Measurements from ENCODE around the gene EMC9.

Gene EMC9

DNA sequence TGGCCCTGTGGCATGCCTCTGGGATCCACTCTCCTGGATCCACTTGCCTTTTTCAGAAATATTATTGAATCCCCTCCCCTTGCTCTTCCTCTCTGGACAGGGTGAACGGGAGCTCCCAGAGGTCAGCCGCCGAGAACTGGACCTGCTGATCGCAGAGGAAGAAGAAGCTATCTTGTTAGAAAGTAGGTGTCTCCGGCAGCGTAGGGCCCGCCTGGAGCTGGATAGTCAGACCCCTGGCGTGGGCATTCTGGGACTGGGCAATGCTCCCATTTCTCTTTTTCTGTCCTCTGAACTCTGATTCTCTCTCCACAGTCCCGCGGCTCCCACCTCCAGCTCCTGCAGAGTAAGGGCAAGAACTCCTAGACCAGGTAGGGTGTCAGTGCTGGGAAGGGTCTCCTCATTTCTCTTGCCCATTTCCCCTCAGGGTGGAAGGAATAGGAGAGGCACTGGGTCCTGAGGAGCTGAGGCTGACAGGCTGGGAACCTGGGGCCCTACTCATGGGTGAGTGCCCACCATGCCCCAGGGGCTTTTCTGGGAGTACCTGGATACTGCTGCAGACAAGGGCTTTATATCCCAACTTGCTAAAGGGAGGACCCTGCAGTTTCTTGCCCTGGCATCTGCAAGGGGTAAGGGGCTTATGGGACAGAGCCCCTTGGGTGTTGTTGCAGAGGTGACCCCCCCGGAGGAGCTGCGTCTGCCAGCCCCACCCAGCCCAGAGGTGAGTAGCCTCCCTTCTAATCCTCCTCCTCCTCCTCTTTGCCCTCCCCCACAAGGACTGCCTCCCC is 35.8 kb upstream of the EMC9 start:
- DNase-seq = no peak

DNA sequence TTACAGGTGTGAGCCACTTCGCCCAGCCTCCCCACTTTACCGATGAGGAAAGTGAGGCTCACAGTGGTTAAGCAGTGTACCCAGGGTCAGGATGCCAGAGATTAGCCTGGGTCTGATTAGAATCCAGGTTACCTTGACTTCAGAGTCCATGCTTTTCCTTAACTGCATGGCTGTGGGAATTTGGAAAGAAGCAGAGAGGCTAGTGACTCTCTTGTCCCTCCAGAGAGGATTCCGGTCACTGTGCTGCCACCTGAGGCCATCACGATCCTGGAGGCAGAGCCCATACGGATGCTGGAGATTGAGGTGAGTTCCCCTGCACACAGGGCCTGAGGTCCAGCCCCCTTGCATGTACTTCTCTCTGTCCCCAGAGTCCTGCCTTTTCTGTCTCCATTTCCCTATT is 35.2 kb upstream of the EMC9 start:
- DNase-seq = no peak

DNA sequence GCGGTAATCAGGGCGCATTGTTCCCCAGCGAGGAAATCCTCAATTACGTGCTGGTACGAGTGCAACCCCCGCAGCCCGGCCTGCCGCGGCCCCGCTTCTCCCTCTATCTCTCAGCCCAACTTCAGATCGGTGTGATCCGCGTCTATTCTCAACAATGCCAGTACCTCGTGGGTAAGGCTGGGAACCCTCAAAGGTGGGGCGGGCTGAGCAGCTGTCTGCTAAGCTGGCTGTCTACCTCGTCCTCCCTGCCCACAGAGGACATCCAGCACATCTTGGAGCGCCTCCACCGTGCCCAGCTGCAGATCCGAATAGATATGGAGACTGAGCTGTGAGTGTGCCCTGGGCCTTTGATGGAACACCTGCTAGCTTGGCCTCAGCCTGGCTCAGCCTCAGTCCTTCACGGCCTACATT is 31.5 kb upstream of the EMC9 start:
- DNase-seq = no peak

DNA sequence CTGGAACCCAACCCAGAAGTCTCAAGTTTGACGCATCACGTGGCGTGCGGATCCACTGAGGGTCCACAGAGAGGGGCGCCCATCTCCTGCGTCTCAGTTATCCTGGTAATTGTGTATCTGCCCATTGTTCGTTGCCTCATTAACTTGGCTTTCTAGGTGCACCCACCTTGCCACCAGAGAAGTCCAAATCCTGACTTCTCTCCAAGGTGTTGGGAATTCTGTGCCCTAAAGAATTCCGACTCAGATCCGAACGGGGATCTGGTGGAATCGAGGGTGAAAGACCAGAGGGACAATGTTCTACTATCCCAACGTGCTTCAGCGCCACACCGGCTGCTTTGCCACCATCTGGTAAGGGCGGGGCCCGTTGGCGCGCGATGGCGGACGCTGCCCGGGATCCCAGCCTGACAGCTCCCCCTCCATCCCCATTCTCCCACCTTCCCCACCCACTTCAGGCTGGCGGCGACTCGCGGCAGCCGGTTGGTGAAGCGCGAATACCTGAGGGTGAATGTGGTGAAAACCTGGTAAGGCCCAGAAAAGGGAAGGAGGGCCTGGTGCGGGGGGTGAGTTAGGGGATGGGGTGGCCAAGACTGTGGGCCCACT is 31.0 kb upstream of the EMC9 start:
- no peak for DNase-seq

DNA sequence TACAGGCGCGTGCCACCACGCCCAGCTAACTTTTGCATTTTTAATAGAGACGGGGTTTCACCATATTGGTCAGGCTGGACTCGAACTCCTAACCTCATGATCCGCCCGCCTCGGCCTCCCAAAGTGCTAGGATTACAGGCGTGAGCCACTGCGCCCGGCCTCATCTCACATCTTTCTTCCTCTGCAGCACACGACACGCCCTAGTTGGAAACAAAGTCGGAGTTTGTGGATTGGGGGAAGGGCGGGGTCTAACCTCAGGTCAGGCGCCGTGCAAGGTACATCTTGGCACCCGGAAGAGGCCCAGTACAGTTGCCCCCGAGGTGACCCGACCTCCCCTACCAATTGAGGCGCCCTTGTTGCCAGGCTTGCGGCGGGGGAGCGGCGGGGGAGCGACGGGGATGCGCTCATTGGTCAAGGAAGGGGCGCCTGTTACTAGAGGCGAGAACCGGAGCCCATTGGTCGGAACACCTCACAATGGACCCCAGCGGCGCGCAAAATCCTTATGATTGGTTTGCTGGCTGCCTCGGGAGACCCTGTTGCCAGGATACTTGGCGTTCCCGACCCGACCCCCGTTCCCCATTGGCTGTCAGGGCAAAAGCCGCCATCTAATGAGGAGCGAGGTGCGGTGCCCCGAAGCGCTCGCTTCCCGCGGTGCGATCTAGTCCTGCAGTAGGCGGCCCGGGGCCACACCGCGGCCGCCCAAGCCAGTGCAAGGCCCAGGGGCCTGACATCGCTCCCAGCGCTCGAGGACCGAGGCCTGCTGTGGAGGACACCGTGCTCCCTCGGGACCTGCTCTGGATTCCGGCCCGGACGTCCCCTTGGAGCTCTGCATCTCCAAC is 30.2 kb upstream of the EMC9 start, which contains the start of gene REC8:
TSS of gene REC8 (plus strand) at position 659 of the 839 bp plus-strand sequence. CDS start 473 bp downstream, outside the sequence.
- peak; percentile 70 for DNase-seq

DNA sequence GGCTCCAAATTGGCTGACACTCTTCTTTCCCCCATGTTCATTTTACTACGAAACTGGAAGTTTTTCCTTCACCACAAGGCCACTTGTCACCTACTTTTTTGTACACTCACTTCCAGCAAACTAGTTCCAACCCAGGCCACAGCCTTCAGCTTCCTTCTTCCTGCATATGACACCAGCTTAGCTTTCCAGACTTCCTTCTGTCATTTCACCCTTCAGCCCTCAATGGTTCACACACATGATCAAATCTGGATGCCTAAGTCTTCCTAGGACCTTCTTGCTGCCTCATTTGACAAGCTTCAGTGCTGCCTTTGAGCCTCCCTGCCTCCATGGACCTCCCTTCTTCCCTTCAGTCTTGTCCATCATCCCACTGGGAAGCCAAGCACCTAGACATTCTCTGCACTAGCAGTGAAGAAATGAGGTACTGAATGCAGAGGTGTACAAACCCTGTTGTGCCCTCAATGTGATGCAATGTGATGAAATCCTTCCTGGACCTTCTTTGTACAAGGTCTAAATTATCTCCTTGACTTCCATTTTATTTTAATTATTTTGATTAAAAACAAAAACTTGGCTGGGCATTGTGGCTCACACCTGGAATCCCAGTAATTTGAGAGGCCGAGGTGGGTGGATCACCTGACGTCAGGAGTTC is 26.2 kb upstream of the EMC9 start:
- no peak for DNase-seq

DNA sequence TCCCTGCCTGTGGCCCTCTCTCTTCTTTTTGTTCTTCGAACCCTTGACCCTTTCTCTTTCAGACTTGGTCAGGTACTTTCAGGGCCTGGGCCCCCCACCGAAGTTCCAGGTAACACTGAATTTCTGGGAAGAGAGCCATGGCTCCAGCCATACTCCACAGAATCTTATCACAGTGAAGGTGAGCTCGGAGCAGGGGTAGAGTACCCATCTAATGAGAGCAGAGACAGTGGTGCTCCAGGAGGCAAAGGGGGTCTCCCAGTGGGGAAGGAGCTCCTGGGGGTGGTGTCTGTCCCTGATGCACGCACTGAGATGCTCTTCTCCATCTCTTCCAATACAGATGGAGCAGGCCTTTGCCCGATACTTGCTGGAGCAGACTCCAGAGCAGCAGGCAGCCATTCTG is 24.4 kb upstream of the EMC9 start:
- no peak for DNase-seq

DNA sequence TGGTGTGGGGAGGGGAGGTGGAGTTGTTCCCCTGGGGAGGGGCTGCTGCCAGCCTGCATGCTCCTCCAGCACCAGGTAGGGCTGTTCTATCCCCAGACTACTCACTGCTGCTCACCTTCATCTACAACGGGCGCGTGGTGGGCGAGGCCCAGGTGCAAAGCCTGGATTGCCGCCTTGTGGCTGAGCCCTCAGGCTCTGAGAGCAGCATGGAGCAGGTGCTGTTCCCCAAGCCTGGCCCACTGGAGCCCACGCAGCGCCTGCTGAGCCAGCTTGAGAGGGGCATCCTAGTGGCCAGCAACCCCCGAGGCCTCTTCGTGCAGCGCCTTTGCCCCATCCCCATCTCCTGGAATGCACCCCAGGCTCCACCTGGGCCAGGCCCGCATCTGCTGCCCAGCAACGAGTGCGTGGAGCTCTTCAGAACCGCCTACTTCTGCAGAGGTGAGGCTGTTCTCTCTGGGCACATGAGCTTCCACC is 23.2 kb upstream of the EMC9 start:
- DNase-seq = no peak

DNA sequence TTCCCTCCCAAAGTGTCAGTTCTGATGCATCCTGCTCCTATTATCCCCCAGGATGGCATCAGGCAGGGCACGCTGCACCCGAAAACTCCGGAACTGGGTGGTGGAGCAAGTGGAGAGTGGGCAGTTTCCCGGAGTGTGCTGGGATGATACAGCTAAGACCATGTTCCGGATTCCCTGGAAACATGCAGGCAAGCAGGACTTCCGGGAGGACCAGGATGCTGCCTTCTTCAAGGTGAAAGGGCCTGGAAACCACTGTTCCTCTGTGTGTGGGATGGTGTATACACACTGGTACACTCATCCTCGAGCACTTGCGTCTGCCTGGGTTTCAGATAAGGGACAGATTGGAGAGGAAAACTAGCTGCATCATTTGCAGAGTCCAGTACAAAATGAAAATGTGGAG is 20.7 kb upstream of the EMC9 start:
- DNase-seq = no peak

DNA sequence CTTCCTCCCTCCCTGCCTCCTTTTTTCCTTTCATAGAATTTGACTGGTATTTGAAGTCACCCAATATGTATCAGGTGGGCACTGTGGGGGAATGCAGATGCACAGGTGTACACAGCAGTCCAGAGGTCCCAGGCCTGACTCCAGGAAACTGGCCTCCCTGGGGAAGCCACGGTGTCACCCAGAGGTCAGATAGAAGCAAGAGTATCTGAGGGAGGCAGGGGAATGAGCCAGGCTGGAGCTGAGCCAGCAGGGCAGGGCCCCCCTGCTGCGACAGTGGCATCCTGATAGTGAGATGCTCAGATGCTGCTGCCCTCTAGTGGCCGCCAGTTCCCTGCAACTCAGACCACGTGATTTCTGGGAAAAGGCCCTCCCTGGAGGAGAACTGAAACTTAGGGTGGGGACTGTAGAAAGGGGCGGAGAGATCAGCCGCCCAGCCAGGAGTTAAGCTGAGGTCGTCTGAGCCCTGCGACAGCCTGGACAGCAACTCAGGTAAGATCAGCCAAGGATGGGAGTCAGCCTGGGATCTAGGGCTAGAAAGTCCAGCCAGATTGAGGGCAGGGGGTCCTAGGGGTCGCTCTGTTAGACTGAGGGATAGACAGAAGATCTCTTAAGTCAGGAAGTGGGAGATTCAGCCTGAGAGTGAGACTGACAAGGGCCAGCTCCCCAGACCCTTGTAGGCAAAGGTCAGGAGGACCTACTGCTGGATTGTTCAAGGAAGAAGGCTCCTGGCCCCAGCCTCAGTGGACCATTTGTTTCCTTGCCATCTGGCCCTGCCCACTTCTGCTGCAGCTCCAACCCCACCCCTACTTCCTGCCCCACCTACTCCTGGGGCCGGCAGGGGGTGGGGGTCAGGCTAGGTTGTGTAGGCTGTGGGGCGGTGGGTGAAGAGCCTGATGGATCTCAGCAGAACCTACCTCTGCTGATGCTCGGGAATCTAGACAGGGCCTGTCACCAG is 19.7 kb upstream of the EMC9 start, which contains the start of gene IRF9:
TSS of gene IRF9 (plus strand) at position 416 of the 955 bp plus-strand sequence. CDS start 880 bp downstream, outside the sequence.
- peak; percentile 98 for DNase-seq

DNA sequence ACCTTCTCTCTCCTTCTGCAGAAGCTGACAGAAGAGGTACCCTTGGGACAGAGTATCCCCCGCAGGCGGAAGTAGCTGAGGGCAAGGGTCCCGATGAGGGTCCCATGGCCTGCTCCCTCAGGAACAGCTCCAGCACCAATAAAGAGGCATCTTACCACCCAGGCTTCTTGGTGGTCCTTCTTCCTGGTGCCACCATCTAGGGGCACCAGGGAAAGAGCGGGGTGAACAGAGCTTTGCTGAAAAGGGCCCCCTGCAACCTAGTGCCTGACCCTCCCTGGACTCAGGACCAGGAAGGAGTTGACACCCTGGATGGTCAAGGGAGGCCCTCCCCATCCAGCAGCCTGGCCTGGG is 19.1 kb upstream of the EMC9 start:
- DNase-seq = no peak

DNA sequence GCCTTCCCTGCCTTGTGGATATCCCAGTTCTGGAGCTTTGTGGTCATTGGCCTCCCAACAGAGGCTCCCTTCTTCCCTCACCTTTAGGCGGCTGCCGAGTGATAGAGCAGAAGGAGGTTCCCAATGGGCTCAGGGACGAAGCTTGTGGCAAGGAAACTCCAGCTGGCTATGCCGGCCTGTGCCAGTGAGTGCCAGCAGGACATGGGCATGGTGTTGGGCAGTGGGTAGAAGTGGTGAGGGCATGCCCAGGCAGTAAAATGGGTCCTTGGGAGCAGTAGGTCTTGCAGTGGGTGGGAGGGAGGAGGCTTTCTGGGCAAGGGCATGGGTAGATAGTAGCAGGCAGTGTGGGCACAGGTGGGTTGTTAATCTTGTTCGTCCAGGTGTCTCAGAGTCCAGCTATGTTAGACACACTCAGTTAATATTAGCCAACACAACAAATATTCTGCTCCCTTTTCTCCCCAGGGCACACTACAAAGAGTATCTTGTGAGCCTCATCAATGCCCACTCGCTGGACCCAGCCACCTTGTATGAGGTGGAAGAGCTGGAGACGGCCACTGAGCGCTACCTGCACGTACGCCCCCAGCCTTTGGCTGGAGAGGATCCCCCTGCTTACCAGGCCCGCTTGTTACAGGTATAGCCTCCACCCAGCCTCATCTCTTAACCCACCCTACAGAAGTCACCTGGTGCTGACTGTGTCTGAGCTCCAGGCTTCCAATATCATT is 18.5 kb upstream of the EMC9 start:
- DNase-seq = no peak

DNA sequence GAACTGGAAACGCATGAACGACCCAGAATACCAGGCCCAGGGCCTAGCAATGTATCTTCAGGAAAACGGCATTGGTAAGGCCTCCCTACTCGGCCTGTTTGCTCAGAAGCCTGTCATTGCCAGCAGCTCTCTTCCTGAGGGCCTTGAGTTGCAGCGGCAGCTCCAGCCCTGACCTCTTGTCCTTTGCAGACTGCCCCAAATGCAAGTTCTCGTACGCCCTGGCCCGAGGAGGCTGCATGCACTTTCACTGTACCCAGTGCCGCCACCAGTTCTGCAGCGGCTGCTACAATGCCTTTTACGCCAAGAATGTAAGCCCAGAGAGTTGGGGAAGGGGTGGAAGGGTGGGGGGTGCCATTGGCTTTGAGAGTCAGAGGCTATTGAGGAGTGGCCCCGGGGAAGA is 15.9 kb upstream of the EMC9 start:
- DNase-seq = no peak

DNA sequence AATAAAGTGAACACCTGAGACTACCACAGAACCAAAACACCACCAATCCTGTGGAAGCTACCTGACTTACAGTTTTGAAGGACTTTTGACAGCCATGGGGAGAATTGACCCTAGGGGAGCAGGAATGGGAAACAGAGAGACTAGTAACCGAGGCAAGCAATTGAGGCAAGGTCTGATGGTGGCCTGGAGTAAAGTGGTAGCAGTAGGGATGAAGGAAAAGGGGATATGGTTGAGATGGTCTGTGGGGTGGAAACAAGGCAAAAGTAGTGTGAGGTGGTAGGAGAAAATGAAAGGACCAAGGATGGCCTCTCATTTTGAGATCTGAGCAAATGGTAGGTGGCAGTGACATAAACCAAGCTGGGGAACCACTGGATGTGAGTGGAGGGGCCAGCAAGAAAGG is 15.4 kb upstream of the EMC9 start:
- DNase-seq = no peak

DNA sequence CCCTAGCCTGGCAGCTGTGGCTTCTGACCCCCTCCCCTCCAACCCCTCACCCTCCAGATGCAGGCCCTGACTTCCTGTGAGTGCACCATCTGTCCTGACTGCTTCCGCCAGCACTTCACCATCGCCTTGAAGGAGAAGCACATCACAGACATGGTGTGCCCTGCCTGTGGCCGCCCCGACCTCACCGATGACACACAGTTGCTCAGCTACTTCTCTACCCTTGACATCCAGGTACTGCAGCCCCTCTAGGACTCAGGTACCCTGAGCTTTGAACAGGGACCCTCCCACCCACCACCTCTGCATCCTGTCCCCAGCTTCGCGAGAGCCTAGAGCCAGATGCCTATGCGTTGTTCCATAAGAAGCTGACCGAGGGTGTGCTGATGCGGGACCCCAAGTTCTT is 13.7 kb upstream of the EMC9 start:
- DNase-seq = no peak

DNA sequence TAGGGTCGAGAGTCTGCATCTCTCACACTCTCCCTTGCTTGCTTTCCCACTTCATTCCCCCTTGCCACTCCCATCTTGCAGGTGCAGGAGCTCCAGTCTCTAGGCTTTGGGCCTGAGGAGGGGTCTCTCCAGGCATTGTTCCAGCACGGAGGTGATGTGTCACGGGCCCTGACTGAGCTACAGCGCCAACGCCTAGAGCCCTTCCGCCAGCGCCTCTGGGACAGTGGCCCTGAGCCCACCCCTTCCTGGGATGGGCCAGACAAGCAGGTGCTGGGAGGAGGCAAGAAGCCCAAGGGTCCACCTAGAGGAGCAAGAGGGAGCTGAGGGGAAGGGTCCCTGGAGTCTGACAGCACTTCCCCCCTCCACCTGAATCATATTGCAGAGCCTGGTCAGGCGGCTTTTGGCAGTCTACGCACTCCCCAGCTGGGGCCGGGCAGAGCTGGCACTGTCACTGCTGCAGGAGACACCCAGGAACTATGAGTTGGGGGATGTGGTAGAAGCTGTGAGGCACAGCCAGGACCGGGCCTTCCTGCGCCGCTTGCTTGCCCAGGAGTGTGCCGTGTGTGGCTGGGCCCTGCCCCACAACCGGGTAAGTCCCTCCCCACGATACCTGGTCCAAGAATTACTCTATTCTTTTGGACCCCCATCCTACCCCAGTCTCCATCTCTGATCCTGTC is 10.2 kb upstream of the EMC9 start:
- no peak for DNase-seq

DNA sequence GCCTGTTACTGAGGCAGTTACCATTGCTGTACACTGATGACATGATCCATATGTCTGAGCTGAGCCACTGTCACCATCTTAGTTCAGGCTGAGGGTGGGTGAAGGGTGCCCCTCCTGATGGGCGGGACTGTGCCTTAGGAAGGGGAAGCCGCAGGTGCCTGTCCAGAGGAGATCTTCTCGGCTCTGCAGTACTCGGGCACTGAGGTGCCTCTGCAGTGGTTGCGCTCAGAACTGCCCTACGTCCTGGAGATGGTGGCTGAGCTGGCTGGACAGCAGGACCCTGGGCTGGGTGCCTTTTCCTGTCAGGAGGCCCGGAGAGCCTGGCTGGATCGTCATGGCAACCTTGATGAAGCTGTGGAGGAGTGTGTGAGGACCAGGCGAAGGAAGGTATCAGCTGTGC is 9.6 kb upstream of the EMC9 start:
- no peak for DNase-seq

DNA sequence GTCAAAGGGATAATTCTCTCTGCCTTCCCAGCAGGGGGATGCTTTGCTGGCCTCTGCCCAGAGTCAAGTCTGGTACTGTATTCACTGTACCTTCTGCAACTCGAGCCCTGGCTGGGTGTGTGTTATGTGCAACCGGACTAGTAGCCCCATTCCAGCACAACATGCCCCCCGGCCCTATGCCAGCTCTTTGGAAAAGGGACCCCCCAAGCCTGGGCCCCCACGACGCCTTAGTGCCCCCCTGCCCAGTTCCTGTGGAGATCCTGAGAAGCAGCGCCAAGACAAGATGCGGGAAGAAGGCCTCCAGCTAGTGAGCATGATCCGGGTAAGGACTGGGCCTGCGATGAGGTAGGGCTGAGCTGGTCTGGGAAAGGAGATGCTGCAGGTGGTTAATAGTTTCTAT is 9.2 kb upstream of the EMC9 start:
- DNase-seq = no peak

DNA sequence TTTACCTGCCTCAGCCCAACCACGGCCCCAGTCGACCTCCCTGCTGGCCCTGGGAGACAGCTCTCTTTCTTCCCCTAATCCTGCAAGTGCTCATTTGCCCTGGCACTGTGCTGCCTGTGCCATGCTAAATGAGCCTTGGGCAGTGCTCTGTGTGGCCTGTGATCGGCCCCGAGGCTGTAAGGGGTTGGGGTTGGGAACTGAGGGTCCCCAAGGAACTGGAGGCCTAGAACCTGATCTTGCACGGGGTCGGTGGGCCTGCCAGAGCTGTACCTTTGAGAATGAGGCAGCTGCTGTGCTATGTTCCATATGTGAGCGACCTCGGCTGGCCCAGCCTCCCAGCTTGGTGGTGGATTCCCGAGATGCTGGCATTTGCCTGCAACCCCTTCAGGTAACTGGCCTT is 8.7 kb upstream of the EMC9 start:
- DNase-seq = no peak

DNA sequence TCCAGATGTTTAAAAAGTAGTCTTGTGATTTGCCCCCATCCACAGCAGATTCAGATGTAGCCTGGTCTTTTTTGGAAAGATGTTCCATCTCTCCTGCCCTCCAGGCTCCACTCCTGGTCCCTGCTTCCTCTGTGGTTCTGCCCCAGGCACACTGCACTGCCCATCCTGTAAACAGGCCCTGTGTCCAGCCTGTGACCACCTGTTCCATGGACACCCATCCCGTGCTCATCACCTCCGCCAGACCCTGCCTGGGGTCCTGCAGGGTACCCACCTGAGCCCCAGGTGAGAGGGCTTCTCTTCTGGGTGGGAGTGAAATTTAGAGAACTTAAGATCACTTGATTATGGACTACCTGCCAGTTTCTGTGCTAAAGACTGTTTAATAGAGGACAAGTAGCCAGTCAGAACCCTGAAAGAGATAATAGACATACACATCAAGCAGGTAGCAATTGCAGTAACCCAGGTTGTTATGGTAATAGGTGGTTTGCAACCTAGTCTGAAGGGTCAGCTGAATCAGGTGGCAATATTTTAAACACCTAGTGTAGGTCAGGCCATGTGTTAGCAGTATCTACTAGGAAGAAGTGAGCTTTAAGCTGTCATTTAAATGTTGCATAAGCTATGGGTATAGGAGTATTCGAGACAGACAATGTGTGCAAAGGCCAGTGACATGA is 8.0 kb upstream of the EMC9 start:
- no peak for DNase-seq
